Kidney tubule cell (primary cell): ENCODE results near the gene PRMT7.

ENCODE experiments used
- DNase-seq: peaks from one replicate; pipeline ENCODE4 v3.0.0-alpha.2; 2018; ENCODE audit warnings: low spot score

The PRMT7 gene

DNA sequence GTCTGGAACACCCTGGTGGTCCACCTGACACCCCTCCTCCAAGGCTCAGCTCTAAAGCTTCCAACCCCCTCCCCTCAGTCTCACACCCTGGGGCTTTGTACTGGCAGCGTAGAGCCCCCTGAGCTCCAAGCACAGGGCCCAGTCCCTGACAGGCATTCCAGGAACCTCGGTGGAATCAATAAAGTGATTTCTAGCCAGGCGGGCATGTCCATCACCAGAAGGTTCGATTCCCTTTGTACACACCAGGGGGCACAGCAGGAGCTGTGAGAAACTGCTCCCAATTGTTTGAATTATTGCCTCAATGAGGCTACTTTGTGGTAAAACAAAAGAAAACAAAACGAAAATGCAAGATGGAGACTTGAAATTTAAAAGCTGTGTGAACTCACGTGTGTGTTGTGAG, 85.7 kb downstream of the PRMT7 start:
- DNase-seq, result peak; percentile 48

DNA sequence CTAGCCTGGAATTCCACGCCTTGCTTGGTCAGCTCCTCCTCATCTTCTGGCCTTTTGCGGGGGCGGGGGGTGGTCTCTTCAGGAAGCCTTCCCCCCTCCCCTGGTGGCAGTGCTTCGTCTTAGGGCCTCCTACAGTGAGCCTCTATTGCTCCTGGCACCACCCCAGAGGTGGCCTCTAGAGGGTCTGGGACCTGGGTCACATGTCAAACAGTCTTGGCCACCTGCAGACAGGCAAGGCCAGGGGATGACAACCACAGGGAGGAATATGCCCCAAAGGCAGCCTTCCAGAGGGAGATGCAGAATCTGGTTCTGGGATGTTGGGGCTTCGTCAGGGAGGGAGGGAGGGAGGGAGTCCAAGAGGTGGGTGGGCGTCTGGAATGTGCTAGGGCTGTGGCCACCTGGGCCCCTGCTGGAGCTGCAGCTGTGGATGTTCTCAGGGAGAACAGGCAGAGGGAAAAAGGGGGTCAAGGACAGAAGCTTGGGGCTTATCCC, 86.9 kb downstream of the PRMT7 start:
- no peak for DNase-seq

DNA sequence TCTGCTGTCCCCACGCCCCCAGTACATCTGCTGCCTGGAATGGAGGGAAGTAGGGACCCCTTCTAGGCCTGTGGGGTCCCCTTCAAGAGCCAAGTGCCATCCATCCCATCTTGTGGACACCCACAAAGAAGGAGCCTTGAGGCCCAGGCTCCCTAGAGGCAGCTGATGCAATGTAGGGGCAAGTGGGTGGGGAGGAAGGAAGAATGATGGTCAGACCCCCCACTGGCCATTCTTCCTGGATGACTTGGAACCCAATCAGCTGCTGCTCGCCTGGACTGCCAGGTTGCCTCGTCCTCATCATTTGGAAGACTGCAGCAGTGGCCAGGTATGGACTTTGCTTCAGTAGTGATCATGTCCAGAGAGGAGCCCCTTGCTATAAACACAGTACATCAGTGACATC, 88.6 kb downstream of the PRMT7 start:
- DNase-seq, result no peak

- no peak for DNase-seq
These were observed 89.5 kb downstream of the PRMT7 start for GRCh38 chr16:68400083-68400923.

DNA sequence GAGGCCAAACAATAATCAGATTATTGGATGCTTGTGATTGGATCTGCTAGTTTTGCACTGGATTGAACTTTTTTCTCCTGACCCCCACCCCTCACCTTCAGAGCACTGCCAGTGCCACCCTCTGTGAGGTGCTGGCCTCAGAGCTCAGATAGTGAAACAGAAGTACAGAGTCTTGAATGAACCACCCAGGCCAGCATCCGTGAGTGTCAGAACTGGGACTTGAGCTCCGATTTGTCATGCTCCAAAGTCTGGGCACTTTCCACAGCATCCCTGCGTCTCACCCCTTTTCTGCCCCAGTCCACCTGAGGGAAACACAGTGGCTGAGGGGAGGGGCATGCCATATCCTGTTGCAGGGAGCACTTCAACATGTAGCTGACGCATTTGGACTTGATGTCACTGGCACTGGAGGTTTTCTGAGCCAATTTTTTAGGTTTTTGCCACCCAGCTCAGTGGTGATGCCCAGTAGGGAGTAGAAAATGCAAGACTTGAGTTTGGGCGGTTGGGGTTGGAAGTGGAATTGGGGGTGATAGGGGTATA, 90.2 kb downstream of the PRMT7 start:
- DNase-seq, result no peak

DNA sequence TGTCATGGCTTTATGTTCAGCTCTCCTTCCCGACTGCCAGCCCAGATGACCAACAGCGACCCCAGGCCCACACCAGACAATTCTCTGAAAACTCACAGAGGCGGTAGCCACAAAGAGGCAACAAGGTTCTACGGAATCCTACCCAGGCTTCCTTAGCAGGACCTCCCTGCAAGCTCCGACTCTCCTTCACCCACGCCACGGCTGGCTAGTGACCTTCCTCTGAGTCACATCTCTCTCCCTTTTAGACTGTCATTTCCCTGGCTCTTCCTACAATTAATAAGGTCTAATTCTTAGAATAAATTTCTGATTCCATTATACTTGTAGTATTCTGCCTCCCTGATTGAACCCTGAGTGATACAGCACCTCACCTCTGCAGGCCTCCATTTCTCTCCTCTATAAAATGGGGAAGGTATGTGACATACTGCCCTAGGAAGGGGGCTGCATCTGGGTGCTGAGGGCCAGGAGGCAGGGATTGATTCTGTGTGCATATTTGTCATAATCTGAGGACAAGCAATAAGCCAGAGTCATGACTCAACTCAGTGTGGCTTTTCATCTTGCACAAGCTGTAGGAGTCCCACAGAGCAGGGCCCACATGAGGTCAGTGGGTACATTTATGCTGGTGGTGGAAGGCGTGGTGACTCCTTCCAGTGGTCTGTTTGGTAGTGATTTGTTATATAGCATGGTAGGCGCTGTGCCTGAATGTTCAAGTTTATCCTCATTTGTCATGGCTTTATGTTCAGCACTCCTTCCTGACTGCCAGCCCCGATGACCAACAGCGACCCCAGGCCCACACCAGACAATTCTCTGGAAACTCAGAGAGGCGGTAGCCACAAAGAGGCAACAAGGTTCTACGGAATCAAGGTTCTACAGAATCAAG, 91.3 kb downstream of the PRMT7 start:
- peak; percentile 33 for DNase-seq

DNA sequence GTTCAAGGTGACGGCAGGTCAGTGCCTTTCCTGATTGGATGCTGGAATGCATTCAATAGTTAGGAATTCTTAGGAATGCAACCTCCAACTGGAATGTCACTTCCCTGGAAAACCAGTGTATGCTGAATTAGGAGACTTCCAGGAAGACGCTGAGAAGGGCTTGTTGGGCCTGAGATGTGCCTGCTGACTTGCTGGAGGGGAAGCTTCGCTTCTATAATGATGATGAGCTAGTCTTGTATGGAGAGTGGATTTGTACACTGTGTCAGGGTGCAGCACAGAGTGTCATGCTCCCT, 91.9 kb downstream of the PRMT7 start:
- peak; percentile 17 for DNase-seq

DNA sequence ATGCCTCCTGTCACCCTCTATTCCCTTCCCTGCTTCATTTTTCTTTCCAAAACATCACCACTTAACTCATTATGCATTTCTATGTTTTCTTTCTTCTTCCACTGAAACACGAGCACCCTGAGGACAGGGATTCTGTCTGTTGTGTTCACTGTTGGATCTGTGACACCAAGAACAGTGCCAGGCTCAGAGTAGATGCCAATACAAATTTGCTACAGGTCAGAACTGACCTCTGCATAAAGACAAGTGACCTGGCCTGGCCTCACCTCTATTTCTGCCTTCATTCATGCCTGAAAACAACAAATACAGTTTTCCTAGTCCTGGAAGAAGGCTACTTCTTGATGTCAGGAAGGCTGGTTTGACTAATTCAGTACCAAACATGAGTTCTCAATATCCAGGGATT, 92.4 kb downstream of the PRMT7 start:
- DNase-seq, result no peak

GRCh38 chr16:68403704-68404103, 92.9 kb downstream of the PRMT7 start:
- no peak for DNase-seq

DNA sequence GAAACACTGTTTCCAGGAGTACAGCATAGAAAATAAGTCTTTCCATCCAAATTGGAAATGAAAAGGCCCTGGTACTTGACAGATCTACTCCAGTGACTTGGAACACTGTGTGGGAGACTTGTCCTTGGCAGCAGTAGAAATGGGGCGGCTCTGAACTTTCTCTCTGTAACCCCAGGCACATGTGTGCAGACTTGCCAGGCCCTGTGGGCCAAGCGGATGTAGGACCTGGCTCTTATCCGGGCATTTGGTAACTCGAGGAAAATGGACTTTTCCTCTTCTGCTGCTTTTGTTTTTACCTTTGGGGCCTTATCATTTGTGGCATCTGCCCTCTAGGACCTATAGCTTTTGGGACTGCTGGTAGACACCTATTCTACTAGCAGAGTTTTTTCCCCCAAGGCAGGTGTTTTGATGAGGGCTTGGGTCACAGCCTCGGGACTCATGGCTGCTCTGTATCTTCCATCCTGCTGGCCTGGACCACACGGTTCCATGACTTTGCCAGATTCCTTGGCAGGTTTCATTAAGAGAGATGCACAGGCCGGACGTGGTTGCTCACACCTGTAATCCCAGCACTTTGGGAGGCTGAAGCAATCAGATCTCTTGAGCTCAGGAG, 94.0 kb downstream of the PRMT7 start:
- DNase-seq, result no peak

DNA sequence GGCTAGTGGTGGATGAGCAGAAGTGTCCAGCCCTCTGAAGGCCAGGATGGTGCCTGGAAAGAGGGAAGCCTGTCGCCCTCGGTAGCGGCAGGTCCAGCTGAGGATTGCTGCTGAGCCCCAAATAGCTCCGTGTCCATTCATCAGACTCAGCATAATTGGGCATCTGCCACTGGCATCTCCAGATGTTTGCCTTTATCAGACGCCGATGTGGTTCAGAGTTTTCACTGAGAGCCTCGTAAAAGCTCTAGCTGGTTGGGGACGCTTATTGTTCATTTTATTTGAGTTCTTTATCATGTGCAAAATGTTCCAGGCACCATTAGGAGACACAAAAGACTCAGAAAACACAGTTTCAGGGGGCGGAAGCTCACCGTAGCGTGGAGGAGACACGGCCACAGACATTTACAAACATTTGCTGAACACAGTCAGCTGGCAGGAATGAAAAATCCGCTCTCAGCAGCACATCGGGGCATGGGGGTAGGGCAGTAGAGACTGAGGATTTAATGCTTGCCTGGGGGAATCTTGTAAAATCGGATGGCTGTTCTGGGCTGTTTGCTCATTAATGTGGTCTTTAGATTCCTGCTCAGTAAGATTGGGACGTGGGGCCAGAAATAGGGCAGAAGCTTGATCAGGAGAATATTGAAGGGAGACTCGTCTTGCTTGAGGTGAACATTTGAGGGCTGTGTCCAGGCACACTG, 95.8 kb downstream of the PRMT7 start:
- peak; percentile 64 for DNase-seq
